Measurements from ENCODE around the gene SLC26A9. TPM values are rescaled to one million over a fixed set of nuclear protein-coding genes. Genes with fewer than 3 reads are reported as not detected.

SLC26A9 gene
- total and polyA plus RNA-seq, 2 experiments from 2014 or later = 1.0 to 4.0 TPM

- Histone ChIP-seq H3K36me3 (no peaks in the 10 kb centered on the region), H3K4me3 (no peak overlapping the region), H3K9me3 (ENCODE audit: low read depth) (no peaks in the 10 kb centered on the region), H3K27me3 (no peaks in the 10 kb centered on the region), H3K27ac (peak overlapping the region; percentile 91), H3K4me1 (ENCODE audit: low read depth) (peaks cover 14% of the 10 kb centered on the region)
- TF ChIP-seq CTCF (IDR thresholded peaks at IDR 0.05; ENCODE audit: low read depth, low read length) = no peak
- DNase-seq (ENCODE audit: low read depth in 1 of 2, low spot score in 1 of 2) = peak in 1 of 2 donors; percentile 77
Observed at GRCh38 chr1:205976708-205977401, 33.6 kb upstream of the SLC26A9 start.

GRCh38 chr1:205976036-205976435, 32.8 kb upstream of the SLC26A9 start:
- Histone ChIP-seq H3K4me1 (ENCODE audit: low read depth) (peaks cover 14% of the 10 kb centered on the region), H3K4me3 (no peak overlapping the region), H3K27me3 (no peaks in the 10 kb centered on the region), H3K36me3 (no peaks in the 10 kb centered on the region), H3K9me3 (ENCODE audit: low read depth) (no peaks in the 10 kb centered on the region), H3K27ac (peak overlapping the region; percentile 91)
- DNase-seq (ENCODE audit: low read depth in 1 of 2, low spot score in 1 of 2) = no peak
- TF ChIP-seq CTCF (IDR thresholded peaks at IDR 0.05; ENCODE audit: low read depth, low read length) = no peak

GRCh38 chr1:205975387-205975998, 32.2 kb upstream of the SLC26A9 start:
- TF ChIP-seq CTCF (IDR thresholded peaks at IDR 0.05; ENCODE audit: low read depth, low read length) = no peak

GRCh38 chr1:205974712-205975111, 31.5 kb upstream of the SLC26A9 start:
- Histone ChIP-seq H3K4me3 (no peak overlapping the region), H3K27ac (no peak overlapping the region), H3K36me3 (no peaks in the 10 kb centered on the region), H3K9me3 (ENCODE audit: low read depth) (no peaks in the 10 kb centered on the region), H3K4me1 (ENCODE audit: low read depth) (peaks cover 14% of the 10 kb centered on the region), H3K27me3 (no peaks in the 10 kb centered on the region)
- DNase-seq (ENCODE audit: low read depth in 1 of 2, low spot score in 1 of 2) = no peak
- TF ChIP-seq CTCF (IDR thresholded peaks at IDR 0.05; ENCODE audit: low read depth, low read length) = no peak

More at GRCh38 chr1:205975387-205975998, 32.2 kb upstream of the SLC26A9 start:
- Histone ChIP-seq H3K4me3 (no peak overlapping the region), H3K27ac (peak overlapping the region; percentile 91), H3K36me3 (no peaks in the 10 kb centered on the region), H3K4me1 (ENCODE audit: low read depth) (peaks cover 14% of the 10 kb centered on the region), H3K9me3 (ENCODE audit: low read depth) (no peaks in the 10 kb centered on the region), H3K27me3 (no peaks in the 10 kb centered on the region)
- no peak for DNase-seq (ENCODE audit: low read depth in 1 of 2, low spot score in 1 of 2)

- H3K27me3 ChIP-seq = no peaks in the 10 kb centered on the region
- no peaks in the 10 kb centered on the region for H3K36me3 ChIP-seq
- H3K9me3 ChIP-seq (ENCODE audit: low read depth) = no peaks in the 10 kb centered on the region
- no peak overlapping the region for H3K27ac ChIP-seq
- peaks cover 14% of the 10 kb centered on the region for H3K4me1 ChIP-seq (ENCODE audit: low read depth)
- H3K4me3 ChIP-seq = no peak overlapping the region
- no peak for DNase-seq (ENCODE audit: low read depth in 1 of 2, low spot score in 1 of 2)
- TF ChIP-seq CTCF (IDR thresholded peaks at IDR 0.05; ENCODE audit: low read depth, low read length) = no peak
Observed at GRCh38 chr1:205973377-205974232, 30.3 kb upstream of the SLC26A9 start.

Data from cardiac muscle cell (in vitro differentiated cells and primary cell).